Measurements from ENCODE around the gene RABL6. TPM values are rescaled to one million over a fixed set of nuclear protein-coding genes. Genes with fewer than 3 reads are reported as not detected.

Gene RABL6
- total and polyA plus RNA-seq, 2 of the 4 experiments (the other 2 are of a cell fraction), result 37.1 to 47.5 TPM

- Histone ChIP-seq H4K5ac (ENCODE audit: low read depth, low read length) (no peak overlapping the region), H2BK20ac (ENCODE audit: low read depth, low read length) (no peak overlapping the region), H2AFZ (replicated peaks; ENCODE audit: low read length, poor library complexity) (no peak overlapping the region), H4K91ac (ENCODE audit: insufficient read depth, low read depth, low read length) (no peak overlapping the region), H3K36me3 (ENCODE audit: control insufficient read depth, insufficient read depth, low read length) (no peaks in the 10 kb centered on the region), H2AK5ac (ENCODE audit: low read depth, low read length) (no peak overlapping the region), H3K9me3 (ENCODE audit: control insufficient read depth, insufficient read depth, low read length) (peaks cover under 1% of the 10 kb centered on the region; the same call in 1 of the 2 replicates), H3K14ac (replicated peaks; ENCODE audit: low read depth, low read length) (no peak overlapping the region), H3K9ac (ENCODE audit: low read depth, low read length) (no peak overlapping the region), H3K4me1 (ENCODE audit: control insufficient read depth, insufficient read depth, low read length) (no peaks in the 10 kb centered on the region), H3K23ac (ENCODE audit: low read depth, low read length) (no peak overlapping the region), H3K27ac (ENCODE audit: insufficient read depth, low read length) (no peak overlapping the region), H3K56ac (ENCODE audit: extremely low read depth, insufficient read depth, low read length) (no peak overlapping the region), H3K4me3 (ENCODE audit: insufficient read depth, low read depth, low read length) (no peak overlapping the region), H3K4ac (ENCODE audit: low read depth, low read length) (no peak overlapping the region), H3K79me1 (ENCODE audit: low read depth in 1 of 2, low read length in 2 of 2) (no peaks in the 10 kb centered on the region), H4K8ac (ENCODE audit: low read depth in 2 of 2, low read length in 2 of 2) (no peak overlapping the region), H2BK15ac (ENCODE audit: low read depth, low read length) (no peak overlapping the region), H4K20me1 (ENCODE audit: insufficient read depth, low read length) (no peaks in the 10 kb centered on the region), H3K27me3 (ENCODE audit: control insufficient read depth, insufficient read depth, low read length) (peaks cover 1% of the 10 kb centered on the region; the same call in 1 of the 2 replicates), H3K4me2 (ENCODE audit: low read depth, low read length) (no peak overlapping the region), H3K18ac (ENCODE audit: low read depth, low read length) (no peak overlapping the region), H2BK5ac (ENCODE audit: low read depth, low read length, poor library complexity, severe bottlenecking) (no peak overlapping the region), H2BK120ac (ENCODE audit: low read depth, low read length) (no peak overlapping the region), H3K9me1 (ENCODE audit: insufficient read depth, low read length) (no peaks in the 10 kb centered on the region), H2AK9ac (replicated peaks; ENCODE audit: low read depth, low read length, poor library complexity) (no peak overlapping the region)
- CTCF ChIA-PET, result interaction anchor here (0.6 to 1.7 kb wide), 3 partner anchors 15 to 238 kb away, joined by 3 to 7 read pairs (median 3); no protein-coding TSS in a partner anchor
- no peak for TF ChIP-seq SMC3 (IDR thresholded peaks at IDR 0.05; ENCODE audit: low read depth, low read length)
- no peak for TF ChIP-seq FOS (IDR thresholded peaks at IDR 0.05; ENCODE audit: low read depth, low read length)
- no peak for TF ChIP-seq ELK1 (IDR thresholded peaks at IDR 0.05; ENCODE audit: borderline replicate concordance, low read depth, low read length)
- TF ChIP-seq USF2 (IDR thresholded peaks at IDR 0.05; ENCODE audit: low read depth, low read length), result no peak
- no peak for TF ChIP-seq CHD1 (IDR thresholded peaks at IDR 0.05; ENCODE audit: low read depth, low read length)
- no peak for TF ChIP-seq RFX5 (IDR thresholded peaks at IDR 0.05; ENCODE audit: low read depth, low read length)
- no peak for TF ChIP-seq MXI1 (IDR thresholded peaks at IDR 0.05; ENCODE audit: borderline replicate concordance, low read depth, low read length)
- no peak for TF ChIP-seq MAFK (IDR thresholded peaks at IDR 0.05; ENCODE audit: low read depth, low read length)
- TF ChIP-seq RCOR1 (IDR thresholded peaks at IDR 0.05; ENCODE audit: insufficient replicate concordance, low read length), result no peak
- TF ChIP-seq RAD21 (IDR thresholded peaks at IDR 0.05; ENCODE audit: low read length), result no peak
- TF ChIP-seq CTCF (conservative IDR thresholded peaks at IDR 0.05; ENCODE audit: low read depth, low read length), result no peak
- TF ChIP-seq NFE2L2 (IDR thresholded peaks at IDR 0.05; ENCODE audit: low read depth, low read length), result no peak
- TF ChIP-seq MAZ (IDR thresholded peaks at IDR 0.05; ENCODE audit: borderline replicate concordance, low read depth, low read length), result no peak
- TF ChIP-seq CEBPB (IDR thresholded peaks at IDR 0.05; ENCODE audit: low read depth, low read length), result no peak
- no peak for TF ChIP-seq BHLHE40 (IDR thresholded peaks at IDR 0.05; ENCODE audit: low read depth, low read length)
- TF ChIP-seq POLR2A (IDR thresholded peaks at IDR 0.05; ENCODE audit: low read depth, low read length), result no peak
- no TSS peak for BruUV-seq (replicated peaks)
- intact Hi-C loops (cut with micrococcal nuclease), result no loop called here
- dilution Hi-C loops (cut with HindIII; ENCODE audit: low sequenced_read_pairs, unreplicated experiment), result no loop called here
- WGBS, 2 experiments (ENCODE audit: extremely low coverage in 2 of 2, insufficient read length in 1 of 2), result 78% methylated on average over 4 of the region's 13 CpGs; no CpG with 5 or more reads in 1 of the 2 experiments
- in situ Hi-C loops (cut with MboI; ENCODE audit: low sequenced_read_pairs), result no loop called here
- POLR2A ChIA-PET (ENCODE audit: unreplicated experiment), result interaction anchor here (0.5 kb wide), 1 partner anchor 33 kb away, joined by 3 read pairs; no protein-coding TSS in a partner anchor
- no peak for DNase-seq
- ATAC-seq (ENCODE audit: low read depth), result no peak
Observed at GRCh38 chr9:136761545-136761981, 46.2 kb upstream of the RABL6 start.

Measured in IMR-90 (cell line).